Ascending aorta (tissue), 2 donors: Measurements from ENCODE around the gene UBR1. TPM values are rescaled to one million over a fixed set of nuclear protein-coding genes. Genes with fewer than 3 reads are reported as not detected.

Experiments used
- DNase-seq, 2 donors: peaks; one replicate each; pipeline ENCODE4 v3.0.0-alpha.2; 2019; ENCODE audit warnings: low spot score in 2 of 2
- H3K27ac ChIP-seq, 2 donors: fragments of 200-600 bp; sonication (generic); one replicate each; pipeline ENCODE4 v1.5.1; 2016 to 2017; ENCODE audit warnings: mild to moderate bottlenecking in 1 of 2
- H3K27me3 ChIP-seq: fragments of 200-600 bp; sonication (generic); one replicate; pipeline ENCODE4 v1.5.1; 2017
- H3K36me3 ChIP-seq, 2 donors: fragments of 200-600 bp; sonication (generic); one replicate each; pipeline ENCODE4 v1.5.1; 2016
- H3K4me1 ChIP-seq, 2 donors: fragments of 200-600 bp; sonication (generic); one replicate each; pipeline ENCODE4 v1.5.1; 2016 to 2017; ENCODE audit warnings: mild to moderate bottlenecking in 1 of 2
- H3K4me3 ChIP-seq, 2 donors: fragments of 200-600 bp; sonication (generic); one replicate each; pipeline ENCODE4 v1.5.1; 2016 to 2017; ENCODE audit warnings: mild to moderate bottlenecking in 1 of 2
- H3K9me3 ChIP-seq, 2 donors: fragments of 200-600 bp; sonication (generic); one replicate each; pipeline ENCODE4 v1.5.1; 2016
- intact Hi-C: fragments of 100-400 bp; cut with DNase I; formaldehyde crosslinking; loops from one replicate; pipeline ENCODE4 v1.15.1; 2023
- total RNA-seq: library from RNA; depleted of rRNA; stranded (reverse); fragments of >200 nt; gene quantifications from one replicate; pipeline ENCODE4 v1.1.0, GENCODE V29; 2016
- TF ChIP-seq, protein P1 (sequence below), 3 experiments: fragments of 200-600 bp in 2 of 3; fragments of 450-650 bp in 1 of 3; sonication (generic) in 2 of 3; IDR thresholded peaks; one replicate each; pipeline ENCODE4 v1.5.1; 2016 to 2019; ENCODE audit warnings: antibody characterized with exemption in 3 of 3, mild to moderate bottlenecking in 1 of 3, moderate library complexity in 1 of 3

The UBR1 gene
- total RNA-seq, 1 donor from 2014 or later: 8.2 TPM

DNA sequence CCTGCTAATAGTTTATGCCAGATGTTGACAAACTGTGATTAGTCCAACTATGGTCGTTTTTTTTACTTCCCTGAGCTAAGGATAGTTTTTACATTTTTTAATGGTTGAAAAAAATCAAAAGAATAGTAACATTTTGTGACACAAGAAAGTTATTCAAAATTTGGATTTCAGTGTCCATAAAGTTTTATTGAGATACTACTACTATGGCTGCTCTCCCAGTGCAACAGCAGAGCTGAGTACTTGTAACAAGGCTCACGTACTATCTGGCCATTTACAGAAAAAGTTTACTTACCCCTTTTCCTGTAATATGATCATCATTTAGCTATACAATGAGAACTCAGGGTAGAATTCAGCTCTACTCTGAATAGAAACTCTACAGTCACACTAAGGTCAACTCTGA, 16.0 kb upstream of the UBR1 start:
- intact Hi-C loops: loop anchor here (1.0 kb wide), 1 partner anchor 16 kb away; the partner anchor contains the start of gene UBR1
- peaks cover 0 to 5% of the 10 kb centered on the region in 2 donors for H3K4me1 ChIP-seq
- peak overlapping the region in 1 of 2 donors; percentile 70 for H3K27ac ChIP-seq
- H3K36me3 ChIP-seq: no peaks in the 10 kb centered on the region
- TF ChIP-seq, protein P1, sequence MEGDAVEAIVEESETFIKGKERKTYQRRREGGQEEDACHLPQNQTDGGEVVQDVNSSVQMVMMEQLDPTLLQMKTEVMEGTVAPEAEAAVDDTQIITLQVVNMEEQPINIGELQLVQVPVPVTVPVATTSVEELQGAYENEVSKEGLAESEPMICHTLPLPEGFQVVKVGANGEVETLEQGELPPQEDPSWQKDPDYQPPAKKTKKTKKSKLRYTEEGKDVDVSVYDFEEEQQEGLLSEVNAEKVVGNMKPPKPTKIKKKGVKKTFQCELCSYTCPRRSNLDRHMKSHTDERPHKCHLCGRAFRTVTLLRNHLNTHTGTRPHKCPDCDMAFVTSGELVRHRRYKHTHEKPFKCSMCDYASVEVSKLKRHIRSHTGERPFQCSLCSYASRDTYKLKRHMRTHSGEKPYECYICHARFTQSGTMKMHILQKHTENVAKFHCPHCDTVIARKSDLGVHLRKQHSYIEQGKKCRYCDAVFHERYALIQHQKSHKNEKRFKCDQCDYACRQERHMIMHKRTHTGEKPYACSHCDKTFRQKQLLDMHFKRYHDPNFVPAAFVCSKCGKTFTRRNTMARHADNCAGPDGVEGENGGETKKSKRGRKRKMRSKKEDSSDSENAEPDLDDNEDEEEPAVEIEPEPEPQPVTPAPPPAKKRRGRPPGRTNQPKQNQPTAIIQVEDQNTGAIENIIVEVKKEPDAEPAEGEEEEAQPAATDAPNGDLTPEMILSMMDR (IDR thresholded peaks at IDR 0.05): no peak
- peak overlapping the region in 1 of 2 donors; percentile 66 for H3K4me3 ChIP-seq
- no peaks in the 10 kb centered on the region for H3K9me3 ChIP-seq
- no peaks in the 10 kb centered on the region for H3K27me3 ChIP-seq
- no peak for DNase-seq

DNA sequence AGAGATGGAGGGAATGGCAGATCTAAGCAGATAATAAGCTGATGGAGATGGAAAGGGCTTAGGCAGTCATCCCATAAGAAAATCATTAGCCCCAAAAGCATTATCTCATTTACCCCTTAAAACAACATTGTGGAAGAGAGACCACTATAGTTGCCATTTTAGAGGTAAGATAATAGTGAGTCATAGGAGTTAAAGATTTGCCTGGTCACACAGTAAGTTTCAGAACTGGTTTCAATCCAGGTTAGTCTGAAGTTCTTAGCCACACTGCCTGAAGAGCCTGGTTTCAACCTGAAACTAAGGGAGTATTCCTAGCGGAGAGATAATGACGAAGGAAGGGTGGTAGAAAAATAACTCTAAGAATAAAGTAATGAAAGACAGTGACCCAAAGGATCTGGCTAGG, 13.0 kb upstream of the UBR1 start:
- Histone ChIP-seq H3K36me3 (no peaks in the 10 kb centered on the region), H3K9me3 (no peaks in the 10 kb centered on the region), H3K27ac (no peak overlapping the region), H3K4me3 (no peak overlapping the region), H3K27me3 (no peaks in the 10 kb centered on the region), H3K4me1 (peaks cover 0 to 5% of the 10 kb centered on the region in 2 donors)
- intact Hi-C loops: no loop called here
- TF ChIP-seq, protein P1 (IDR thresholded peaks at IDR 0.05): no peak
- DNase-seq: no peak

DNA sequence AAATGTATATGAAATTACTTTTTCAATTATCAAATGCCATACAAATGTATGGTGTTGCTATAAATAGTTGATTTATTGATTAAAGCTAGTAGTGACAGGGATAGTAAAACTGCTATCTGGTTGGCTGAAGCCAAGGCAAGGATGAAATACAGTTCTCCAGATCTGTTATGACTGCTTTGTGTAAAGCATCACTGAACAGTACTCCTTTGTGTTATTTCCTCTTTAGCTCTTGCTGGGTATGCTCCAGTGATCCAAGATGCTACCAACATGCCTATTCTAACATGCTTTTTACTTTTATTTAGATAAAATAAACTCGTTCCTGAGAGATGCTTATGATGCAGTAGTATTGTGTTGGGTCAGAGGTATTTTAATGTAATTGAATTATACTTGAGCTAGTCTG, 12.4 kb upstream of the UBR1 start:
- no peaks in the 10 kb centered on the region for H3K9me3 ChIP-seq
- peaks cover 0 to 5% of the 10 kb centered on the region in 2 donors for H3K4me1 ChIP-seq
- no peaks in the 10 kb centered on the region for H3K27me3 ChIP-seq
- no peak overlapping the region for H3K27ac ChIP-seq
- DNase-seq: no peak
- H3K36me3 ChIP-seq: no peaks in the 10 kb centered on the region
- TF ChIP-seq, protein P1 (IDR thresholded peaks at IDR 0.05): no peak
- intact Hi-C loops: no loop called here
- no peak overlapping the region for H3K4me3 ChIP-seq

GRCh38 chr15:43111354-43111753, 5.5 kb upstream of the UBR1 start:
- Histone ChIP-seq H3K27me3 (no peaks in the 10 kb centered on the region), H3K9me3 (no peaks in the 10 kb centered on the region), H3K36me3 (no peaks in the 10 kb centered on the region), H3K4me1 (peaks cover 0 to 5% of the 10 kb centered on the region in 2 donors), H3K4me3 (no peak overlapping the region), H3K27ac (no peak overlapping the region)
- DNase-seq: no peak
- TF ChIP-seq, protein P1 (IDR thresholded peaks at IDR 0.05): no peak
- intact Hi-C loops: no loop called here

DNA sequence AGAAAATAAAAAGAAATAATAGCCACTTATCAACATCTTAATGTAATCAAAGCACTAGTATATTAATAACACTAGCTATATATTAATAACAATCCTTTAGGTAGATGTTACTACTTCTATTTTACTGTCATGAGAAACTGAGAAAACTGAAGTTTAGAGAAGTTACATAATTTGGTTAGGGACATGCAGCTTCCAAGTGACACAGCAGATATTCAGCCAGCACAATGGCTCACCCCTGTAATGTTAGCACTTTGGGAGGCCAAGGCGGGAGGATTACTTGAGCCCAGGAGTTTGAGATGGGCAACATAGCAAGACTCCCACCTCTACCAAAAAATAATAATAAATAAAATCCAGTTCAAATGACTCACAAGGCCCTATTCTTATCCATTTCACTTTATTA, 1.9 kb upstream of the UBR1 start:
- Histone ChIP-seq H3K27me3 (no peaks in the 10 kb centered on the region), H3K4me1 (peaks cover 0 to 14% of the 10 kb centered on the region in 2 donors), H3K9me3 (no peaks in the 10 kb centered on the region), H3K4me3 (no peak overlapping the region), H3K27ac (no peak overlapping the region), H3K36me3 (no peaks in the 10 kb centered on the region)
- intact Hi-C loops: loop anchor here (5.0 kb wide), 1 partner anchor 75 kb away; no protein-coding TSS in a partner anchor
- TF ChIP-seq, protein P1 (IDR thresholded peaks at IDR 0.05): no peak
- no peak for DNase-seq

- H3K4me1 ChIP-seq: peaks cover 0 to 14% of the 10 kb centered on the region in 2 donors
- H3K4me3 ChIP-seq: peak overlapping the region; percentile 68 to 76
- TF ChIP-seq, protein P1 (IDR thresholded peaks at IDR 0.05): no peak
- no peaks in the 10 kb centered on the region for H3K27me3 ChIP-seq
- peak overlapping the region; percentile 82 to 95 for H3K27ac ChIP-seq
- H3K9me3 ChIP-seq: no peaks in the 10 kb centered on the region
- H3K36me3 ChIP-seq: no peaks in the 10 kb centered on the region
- intact Hi-C loops: loop anchor here (1.0 to 5.0 kb wide), 4 partner anchors 16 to 185 kb away; partner anchors contain the start of gene TMEM62
- DNase-seq: no peak
Measured at GRCh38 chr15:43106486-43106829, 620 bp upstream of the UBR1 start.
